HPDE6-E6E7 (cell line): Measurements from ENCODE around the gene GARIN3.
A peak's percentile ranks its signal among the peaks of the same experiment; 100 is the strongest.

Experiments used
- DNase-seq: peaks from one replicate; pipeline ENCODE4 v3.0.0; 2011; ENCODE audit warnings: missing footprints; ENCODE audit errors: extremely low spot score

GARIN3 gene

GRCh38 chr5:157148734-157149615, 17.1 kb downstream of the GARIN3 start:
- DNase-seq, result peak; percentile 60

GRCh38 chr5:157143127-157143971, 22.7 kb downstream of the GARIN3 start:
- peak; percentile 61 for DNase-seq

GRCh38 chr5:157142317-157143126, 23.5 kb downstream of the GARIN3 start, which contains the start of gene MED7:
TSS of gene MED7 (minus strand) at chr5:157142865. CDS start at chr5:157139431, 3,434 bp downstream.
- peak; percentile 99 for DNase-seq

- no peak for DNase-seq
Observed at GRCh38 chr5:157137691-157138090, 28.4 kb downstream of the GARIN3 start.

- no peak for DNase-seq
Observed at GRCh38 chr5:157132281-157132612, 33.8 kb downstream of the GARIN3 start.

- DNase-seq, result no peak
Observed at GRCh38 chr5:157130925-157131324, 35.1 kb downstream of the GARIN3 start.

- no peak for DNase-seq
Observed at GRCh38 chr5:157121709-157122108, 44.4 kb downstream of the GARIN3 start.

- DNase-seq, result no peak
Observed at GRCh38 chr5:157120102-157120501, 46.0 kb downstream of the GARIN3 start.

GRCh38 chr5:157116483-157116954, 49.5 kb downstream of the GARIN3 start:
- DNase-seq, result no peak

- DNase-seq, result no peak
Observed at GRCh38 chr5:157115502-157115901, 50.6 kb downstream of the GARIN3 start.

GRCh38 chr5:157115012-157115411, 51.1 kb downstream of the GARIN3 start:
- DNase-seq, result no peak

- no peak for DNase-seq
Observed at GRCh38 chr5:157113002-157113401, 53.1 kb downstream of the GARIN3 start.
